Subcutaneous adipose tissue (tissue), 4 donors: Measurements from ENCODE around the gene FGFBP3. TPM values are rescaled to one million over a fixed set of nuclear protein-coding genes. Genes with fewer than 3 reads are reported as not detected.

Experiments
- total RNA-seq, 4 donors: library from RNA; depleted of rRNA; stranded (reverse); fragments of >200 nt; gene quantifications; one replicate each; pipeline ENCODE4 v1.1.0, GENCODE V29; 2016
- TF ChIP-seq, protein P1 (sequence below): fragments of 450-650 bp; IDR thresholded peaks from one replicate; pipeline ENCODE4 v1.5.1; 2016; ENCODE audit warnings: low read depth, mild to moderate bottlenecking, control low read depth, antibody characterized with exemption, moderate library complexity

Gene FGFBP3, protein sequence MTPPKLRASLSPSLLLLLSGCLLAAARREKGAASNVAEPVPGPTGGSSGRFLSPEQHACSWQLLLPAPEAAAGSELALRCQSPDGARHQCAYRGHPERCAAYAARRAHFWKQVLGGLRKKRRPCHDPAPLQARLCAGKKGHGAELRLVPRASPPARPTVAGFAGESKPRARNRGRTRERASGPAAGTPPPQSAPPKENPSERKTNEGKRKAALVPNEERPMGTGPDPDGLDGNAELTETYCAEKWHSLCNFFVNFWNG
- 1 to 10 TPM in 1 of 4 donors, under 1 TPM in 2, not detected in 1; 0.51 to 2.8 (median 0.88) TPM for total RNA-seq

DNA sequence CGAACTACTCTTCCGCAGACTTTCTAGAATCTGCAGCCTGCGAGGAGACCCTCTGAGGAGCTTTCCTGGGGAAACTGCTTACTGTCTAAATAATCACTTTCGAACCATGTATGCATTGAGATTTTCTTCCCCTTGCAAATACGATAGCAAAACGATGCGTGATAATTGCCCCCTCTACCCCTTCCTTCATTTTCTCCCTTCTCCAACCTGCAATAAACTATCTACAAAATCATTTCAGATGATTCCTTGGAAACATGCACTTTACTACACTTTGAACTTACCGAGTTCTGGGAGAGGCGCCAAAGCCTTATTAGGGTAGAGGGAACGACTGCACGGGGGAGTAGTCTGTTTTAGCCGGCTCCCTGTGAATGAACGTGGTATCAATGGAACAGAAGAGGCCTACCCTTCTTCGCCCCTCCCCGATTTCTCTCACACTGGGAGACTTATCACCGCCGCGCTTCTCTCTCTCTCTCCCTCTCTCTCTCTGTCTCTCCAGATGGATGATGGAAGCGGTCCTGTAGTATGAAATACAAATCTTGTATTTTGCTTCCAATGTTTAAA is at the start of gene FGFBP3:
TSS of gene FGFBP3 (minus strand) at position 370 of the 561 bp plus-strand sequence. CDS start 517 bp downstream, outside the sequence.
- TF ChIP-seq, protein P1, sequence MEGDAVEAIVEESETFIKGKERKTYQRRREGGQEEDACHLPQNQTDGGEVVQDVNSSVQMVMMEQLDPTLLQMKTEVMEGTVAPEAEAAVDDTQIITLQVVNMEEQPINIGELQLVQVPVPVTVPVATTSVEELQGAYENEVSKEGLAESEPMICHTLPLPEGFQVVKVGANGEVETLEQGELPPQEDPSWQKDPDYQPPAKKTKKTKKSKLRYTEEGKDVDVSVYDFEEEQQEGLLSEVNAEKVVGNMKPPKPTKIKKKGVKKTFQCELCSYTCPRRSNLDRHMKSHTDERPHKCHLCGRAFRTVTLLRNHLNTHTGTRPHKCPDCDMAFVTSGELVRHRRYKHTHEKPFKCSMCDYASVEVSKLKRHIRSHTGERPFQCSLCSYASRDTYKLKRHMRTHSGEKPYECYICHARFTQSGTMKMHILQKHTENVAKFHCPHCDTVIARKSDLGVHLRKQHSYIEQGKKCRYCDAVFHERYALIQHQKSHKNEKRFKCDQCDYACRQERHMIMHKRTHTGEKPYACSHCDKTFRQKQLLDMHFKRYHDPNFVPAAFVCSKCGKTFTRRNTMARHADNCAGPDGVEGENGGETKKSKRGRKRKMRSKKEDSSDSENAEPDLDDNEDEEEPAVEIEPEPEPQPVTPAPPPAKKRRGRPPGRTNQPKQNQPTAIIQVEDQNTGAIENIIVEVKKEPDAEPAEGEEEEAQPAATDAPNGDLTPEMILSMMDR: no peak

DNA sequence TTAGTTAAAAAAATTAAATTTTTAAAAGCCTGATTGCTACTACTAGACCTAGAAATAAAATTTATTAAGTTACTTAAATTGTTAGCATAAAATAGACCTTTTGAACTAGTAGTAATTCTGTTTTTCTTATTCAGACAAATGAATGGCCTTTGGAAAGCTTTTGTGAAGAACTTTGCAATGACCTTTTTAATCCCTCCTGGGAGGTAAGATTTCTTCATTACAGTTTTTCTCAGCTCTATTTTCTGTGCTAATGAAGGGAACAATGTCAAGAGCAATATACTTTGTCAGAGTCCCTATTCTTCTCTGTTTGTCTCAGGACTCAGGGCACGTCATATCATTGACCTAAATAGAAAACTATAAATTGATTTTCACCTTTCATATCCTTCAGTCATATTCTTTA is 47.8 kb upstream of the FGFBP3 start:
- TF ChIP-seq, protein P1: no peak

DNA sequence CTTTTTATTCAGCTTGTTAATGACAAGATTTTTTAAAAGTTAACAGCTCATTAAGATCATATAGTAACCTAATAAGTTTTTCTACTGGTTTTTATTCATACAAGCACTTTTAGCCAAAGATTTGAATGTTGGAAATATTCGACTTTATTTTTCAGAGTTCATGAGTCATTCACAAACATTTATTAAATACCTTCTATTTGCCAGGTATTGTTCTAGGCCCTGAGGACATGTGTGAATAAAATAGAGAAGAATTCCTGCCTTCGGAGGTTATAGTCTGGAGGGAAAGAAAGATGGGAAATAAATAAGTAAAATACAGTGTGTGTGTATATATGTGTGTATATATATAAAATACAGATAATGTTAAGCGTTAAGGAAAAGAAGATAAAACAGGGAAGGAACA is 45.8 kb upstream of the FGFBP3 start:
- TF ChIP-seq, protein P1: no peak

DNA sequence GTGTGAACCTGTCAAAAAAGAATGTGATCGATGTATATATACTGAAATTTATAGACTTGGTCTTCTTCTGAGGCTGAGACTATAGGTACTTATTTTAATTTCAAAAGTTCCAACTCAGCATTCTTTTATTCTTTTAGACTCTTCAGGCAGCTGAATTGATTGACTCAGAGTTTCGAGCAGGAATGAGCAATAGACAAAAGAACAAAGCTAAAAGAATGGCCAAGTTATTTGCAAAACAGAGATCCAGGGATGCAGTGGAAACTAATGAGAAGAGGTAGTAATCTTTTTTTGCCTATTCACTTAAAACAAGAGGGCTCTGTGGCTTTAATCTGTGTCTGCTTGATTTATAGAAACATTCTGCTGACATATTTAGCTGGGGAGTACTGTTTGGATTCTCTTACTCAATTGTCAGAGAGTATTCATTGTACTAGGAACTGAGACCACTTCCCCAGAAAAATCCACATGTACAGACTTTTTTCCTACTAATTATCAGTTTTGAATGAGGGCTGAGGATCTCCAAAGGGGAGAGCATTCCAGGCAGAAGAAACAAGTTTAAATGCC is 44.4 kb upstream of the FGFBP3 start:
- TF ChIP-seq, protein P1: no peak

DNA sequence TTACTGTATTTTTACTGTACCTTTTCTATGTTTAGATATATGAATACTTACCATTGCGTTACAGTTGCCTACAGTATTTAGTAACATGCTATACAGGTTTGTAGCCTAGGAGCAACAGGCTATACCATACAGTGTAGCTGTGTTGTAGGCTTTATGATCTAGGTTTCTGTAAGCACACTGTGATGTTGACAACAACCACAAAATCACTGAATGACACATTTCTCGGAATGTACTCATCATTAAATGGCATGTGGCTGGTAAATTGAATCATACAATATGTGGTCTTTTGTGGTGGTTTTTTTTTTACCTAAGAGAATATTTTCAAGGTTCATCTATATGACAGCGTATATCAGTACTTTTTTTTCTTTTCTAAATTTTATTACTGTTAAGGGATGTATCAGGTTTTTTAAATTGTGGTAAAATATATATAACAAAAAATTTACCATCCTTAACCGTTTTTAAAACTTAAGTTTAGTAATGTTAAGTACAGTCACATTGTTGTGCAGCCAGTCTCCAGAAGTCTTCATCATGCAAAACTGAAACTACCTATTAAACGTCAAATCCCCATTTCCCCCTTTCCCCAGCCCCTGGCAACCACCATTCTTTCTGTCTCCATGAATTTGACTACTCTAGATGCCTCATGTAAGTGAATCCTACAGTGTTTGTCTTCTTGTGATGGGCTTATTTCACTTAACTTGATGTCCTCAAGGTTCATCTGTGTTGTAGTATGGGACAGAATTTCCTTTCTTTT is 35.8 kb upstream of the FGFBP3 start:
- TF ChIP-seq, protein P1: no peak

DNA sequence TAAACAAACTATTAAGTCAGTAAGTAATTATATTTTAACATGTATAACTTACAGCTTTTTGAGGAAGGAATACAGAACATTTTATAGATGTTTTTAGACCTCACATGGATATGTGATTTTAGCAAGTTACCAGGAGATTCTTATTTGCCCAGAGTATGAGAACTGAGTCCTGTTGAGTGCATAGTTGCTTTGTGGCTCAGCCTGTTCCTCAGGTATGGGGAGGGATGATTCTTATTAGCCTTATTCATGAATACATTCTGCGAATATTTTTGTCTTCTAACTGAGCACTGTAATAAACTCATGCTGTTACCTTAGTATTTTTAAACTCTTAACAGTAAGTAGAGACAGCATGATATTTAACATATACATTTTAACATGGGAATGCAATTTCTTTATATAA is 32.1 kb upstream of the FGFBP3 start:
- TF ChIP-seq, protein P1: no peak

DNA sequence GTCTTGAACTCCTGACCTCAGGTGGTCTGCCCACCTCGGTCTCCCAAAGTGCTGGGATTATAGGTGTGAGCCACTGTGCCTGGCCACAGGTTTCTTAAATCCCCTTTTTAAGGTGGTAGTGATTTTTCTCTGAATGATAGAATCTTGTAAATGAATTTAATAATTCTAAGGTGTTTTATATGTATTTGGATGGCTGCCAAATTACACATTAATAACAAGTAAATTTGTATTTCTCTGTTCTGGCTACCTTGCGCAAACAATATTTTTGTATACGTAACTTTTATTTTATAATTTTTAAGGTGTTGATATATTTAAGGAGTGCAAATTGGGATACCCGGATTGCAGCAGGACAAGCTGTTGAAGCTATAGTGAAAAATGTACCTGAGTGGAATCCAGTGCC is 30.4 kb upstream of the FGFBP3 start:
- TF ChIP-seq, protein P1: no peak
